ENCODE results near the gene PSRC1. TPM values are rescaled to one million over a fixed set of nuclear protein-coding genes. Genes with fewer than 3 reads are reported as not detected.

PSRC1 gene
- total and polyA plus RNA-seq, 2 of the 8 experiments (the other 6 are each of a cell fraction or from before 2014, with no cell fraction given): 56.1 to 67.3 TPM

DNA sequence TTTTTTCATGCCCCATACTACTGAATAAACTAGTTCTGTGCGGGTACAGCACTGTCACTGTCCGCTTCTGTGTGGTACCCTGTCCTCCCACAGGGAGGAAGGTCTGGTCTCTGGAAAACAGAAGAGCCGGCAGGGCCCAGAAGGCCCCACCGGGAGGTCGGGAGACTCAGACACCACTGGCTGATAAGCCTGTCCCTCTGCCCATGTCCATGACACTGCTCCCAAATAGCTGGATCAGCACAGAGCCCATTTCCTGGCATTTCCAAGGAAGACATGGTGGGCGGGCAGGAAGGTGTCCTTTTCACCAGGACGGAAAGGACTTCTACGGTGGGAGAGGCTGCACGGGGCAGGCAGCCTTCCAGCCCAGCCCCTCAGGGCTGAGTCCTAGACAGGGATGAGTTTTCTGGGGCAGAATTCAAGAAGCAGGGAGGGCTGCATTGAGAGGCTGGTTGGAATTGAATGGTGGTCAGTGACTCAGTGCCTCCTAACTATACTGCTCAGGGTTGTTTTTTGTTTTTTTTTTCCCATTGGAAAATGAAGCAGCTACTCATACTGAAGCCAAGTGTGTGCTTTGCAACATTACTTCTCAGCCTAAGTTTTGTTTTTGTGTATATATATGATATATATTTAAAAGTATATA is 7.1 kb downstream of the PSRC1 start:
- Histone ChIP-seq H2BK20ac (ENCODE audit: low read length) (no peak overlapping the region), H3K4ac (replicated peaks; ENCODE audit: insufficient read length, low read depth, low read length) (no peak overlapping the region), H4K8ac (ENCODE audit: extremely low read depth, insufficient read depth, low read length) (no peak overlapping the region), H3K4me2 (ENCODE audit: insufficient read depth in 1 of 2, low read depth in 2 of 2, low read length in 2 of 2) (no peak overlapping the region), H3K27ac (ENCODE audit: low read depth, low read length) (no peak overlapping the region), H3K9me3 (ENCODE audit: insufficient read depth in 2 of 2, low read depth in 1 of 2, low read length in 1 of 2) (no peaks in the 10 kb centered on the region), H2BK120ac (replicated peaks; ENCODE audit: low read depth, low read length) (no peak overlapping the region), H3K23me2 (ENCODE audit: low read depth, low read length) (no peaks in the 10 kb centered on the region), H4K5ac (ENCODE audit: insufficient read length, low read depth, low read length) (no peak overlapping the region), H2BK5ac (ENCODE audit: low read depth, low read length) (no peak overlapping the region), H2BK12ac (ENCODE audit: low read depth, low read length) (no peak overlapping the region), H3K27me3 (replicated peaks in 1 of 4; ENCODE audit: control insufficient read depth in 3 of 4, extremely low read depth in 1 of 4, insufficient read depth in 3 of 4, low read length in 3 of 4) (no peaks in the 10 kb centered on the region), H4K20me1 (replicated peaks in 1 of 2; ENCODE audit: control insufficient read depth in 1 of 2, insufficient read depth in 2 of 2, low read length in 2 of 2) (peaks cover 0 to 5% of the 10 kb centered on the region in 2 experiments), H3K4me1 (replicated peaks in 1 of 4; ENCODE audit: control insufficient read depth in 3 of 4, insufficient read depth in 4 of 4, low read length in 3 of 4) (peaks cover 0 to 10% (median 3%) of the 10 kb centered on the region in 4 experiments; a peak in 5 of 7 replicates), H3K79me1 (ENCODE audit: low read depth, low read length) (no peaks in the 10 kb centered on the region), H3K36me3 (ENCODE audit: control insufficient read depth in 2 of 4, insufficient read depth in 4 of 4, low read length in 3 of 4) (peaks cover 10 to 19% (median 17%) of the 10 kb centered on the region in 4 experiments; a peak in 6 of 8 replicates), H3K18ac (ENCODE audit: extremely low read depth, low read length) (no peak overlapping the region), H3K14ac (ENCODE audit: insufficient read length) (no peak overlapping the region), H3K23ac (ENCODE audit: insufficient read length) (no peak overlapping the region), H3K9ac (replicated peaks in 1 of 4; ENCODE audit: extremely low read depth in 1 of 4, low read depth in 3 of 4, low read length in 3 of 4) (no peak overlapping the region), H4K91ac (replicated peaks; ENCODE audit: insufficient read length, low read length) (no peak overlapping the region), H2AK5ac (ENCODE audit: low read depth, low read length) (no peak overlapping the region), H3K56ac (replicated peaks; ENCODE audit: insufficient read length, low read depth, low read length) (no peak overlapping the region), H3K4me3 (ENCODE audit: extremely low read depth in 1 of 4, insufficient read depth in 2 of 4, low read depth in 3 of 4, low read length in 4 of 4) (no peak overlapping the region), H2BK15ac (ENCODE audit: low read length) (no peak overlapping the region), H2AFZ (ENCODE audit: low read length) (no peak overlapping the region), H3K79me2 (ENCODE audit: control insufficient read depth in 1 of 2, insufficient read depth in 2 of 2, low read length in 2 of 2) (no peaks in the 10 kb centered on the region; a peak in 1 of 4 replicates)
- DNase-seq (ENCODE audit: low read depth in 1 of 2, low spot score in 2 of 2) (no peak), FAIRE-seq (no peak)
- ChIA-PET CTCF (ENCODE audit: partially characterized antibody) (interaction anchor here (0.8 to 5.2 kb wide), 15 partner anchors 8 to 264 kb away, joined by 3 to 113 read pairs (median 7); partner anchors contain the start of genes MYBPHL, SARS1 and SORT1), POLR2A (ENCODE audit: partially characterized antibody) (interaction anchor here (1.0 to 2.4 kb wide), 7 partner anchors 10 to 122 kb away, joined by 3 to 17 read pairs (median 6); partner anchors contain the start of gene SORT1)
- 86% methylated on average over 9 of the region's 9 CpGs; no CpG with 5 or more reads in 1 of the 2 experiments for WGBS, 2 experiments (ENCODE audit: extremely low coverage in 1 of 2, insufficient coverage in 1 of 2, insufficient read length in 1 of 2, insufficient replicate concordance in 2 of 2, low coverage in 1 of 2, low lambda C conversion rate in 2 of 2, missing lambda C conversion rate in 1 of 2)
- TF ChIP-seq, protein P1, sequence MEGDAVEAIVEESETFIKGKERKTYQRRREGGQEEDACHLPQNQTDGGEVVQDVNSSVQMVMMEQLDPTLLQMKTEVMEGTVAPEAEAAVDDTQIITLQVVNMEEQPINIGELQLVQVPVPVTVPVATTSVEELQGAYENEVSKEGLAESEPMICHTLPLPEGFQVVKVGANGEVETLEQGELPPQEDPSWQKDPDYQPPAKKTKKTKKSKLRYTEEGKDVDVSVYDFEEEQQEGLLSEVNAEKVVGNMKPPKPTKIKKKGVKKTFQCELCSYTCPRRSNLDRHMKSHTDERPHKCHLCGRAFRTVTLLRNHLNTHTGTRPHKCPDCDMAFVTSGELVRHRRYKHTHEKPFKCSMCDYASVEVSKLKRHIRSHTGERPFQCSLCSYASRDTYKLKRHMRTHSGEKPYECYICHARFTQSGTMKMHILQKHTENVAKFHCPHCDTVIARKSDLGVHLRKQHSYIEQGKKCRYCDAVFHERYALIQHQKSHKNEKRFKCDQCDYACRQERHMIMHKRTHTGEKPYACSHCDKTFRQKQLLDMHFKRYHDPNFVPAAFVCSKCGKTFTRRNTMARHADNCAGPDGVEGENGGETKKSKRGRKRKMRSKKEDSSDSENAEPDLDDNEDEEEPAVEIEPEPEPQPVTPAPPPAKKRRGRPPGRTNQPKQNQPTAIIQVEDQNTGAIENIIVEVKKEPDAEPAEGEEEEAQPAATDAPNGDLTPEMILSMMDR (IDR thresholded peaks at IDR 0.05; ENCODE audit: control extremely low read depth in 1 of 3, insufficient read depth in 1 of 3, low read depth in 1 of 3, low read length in 3 of 3): no peak
- no peak for TF ChIP-seq ASH2L (IDR thresholded peaks at IDR 0.05; ENCODE audit: low read length)
- no peak for TF ChIP-seq SRF (IDR thresholded peaks at IDR 0.05; ENCODE audit: low read depth, low read length)
- TF ChIP-seq CBX5 (IDR thresholded peaks at IDR 0.05; ENCODE audit: low read depth, low read length): no peak
- TF ChIP-seq PHF8 (conservative IDR thresholded peaks at IDR 0.05; ENCODE audit: low read depth, low read length): no peak
